Right ventricle myocardium superior (tissue), 1 donor: ENCODE results near the gene KRT14. TPM values are rescaled to one million over a fixed set of nuclear protein-coding genes. Genes with fewer than 3 reads are reported as not detected.
"Not testable (repeated sequence)": the region's sequence is repeated elsewhere in the genome, so short reads cannot be mapped to it uniquely, and the experiment has no call there.

Experiments
- ATAC-seq: fragments of 200-7000 bp; cut with Tn5 transposase; one replicate; pipeline ENCODE4 v1.9.1; 2020; ENCODE audit warnings: mild to moderate bottlenecking; ENCODE audit not compliant: poor library complexity
- DNase-seq: peaks from one replicate; pipeline ENCODE4 v3.0.0-alpha.2; 2020
- intact Hi-C: fragments of 100-400 bp; cut with DNase I; formaldehyde crosslinking; loops from one replicate; pipeline ENCODE4 v1.11.2; 2022
- total RNA-seq: library from RNA; stranded (reverse); fragmentation: NEBNext Ultra II Directional; extraction: Animal tissue kit (Norgen Biotek cat#: 25700); gene quantifications from one replicate; pipeline ENCODE4 v1.2.1, GENCODE V29; 2021
- donor health status: DM: no; HTN: yes; CAD: no; lungs with severe emphysema.

KRT14 gene
- total RNA-seq, 1 donor from 2014 or later, result not detected

GRCh38 chr17:41624208-41625101 is 37.8 kb upstream of the KRT14 start, which contains the start of gene KRT17:
Gene KRT17 (minus strand): TSS chr17:41624575. CDS start chr17:41624509, 66 bp downstream.
- ATAC-seq (no peak), DNase-seq (no peak)
- intact Hi-C loops, result no loop called here

GRCh38 chr17:41623184-41623861 is 36.6 kb upstream of the KRT14 start:
- intact Hi-C loops, ATAC-seq, DNase-seq: not testable (repeated sequence)

DNA sequence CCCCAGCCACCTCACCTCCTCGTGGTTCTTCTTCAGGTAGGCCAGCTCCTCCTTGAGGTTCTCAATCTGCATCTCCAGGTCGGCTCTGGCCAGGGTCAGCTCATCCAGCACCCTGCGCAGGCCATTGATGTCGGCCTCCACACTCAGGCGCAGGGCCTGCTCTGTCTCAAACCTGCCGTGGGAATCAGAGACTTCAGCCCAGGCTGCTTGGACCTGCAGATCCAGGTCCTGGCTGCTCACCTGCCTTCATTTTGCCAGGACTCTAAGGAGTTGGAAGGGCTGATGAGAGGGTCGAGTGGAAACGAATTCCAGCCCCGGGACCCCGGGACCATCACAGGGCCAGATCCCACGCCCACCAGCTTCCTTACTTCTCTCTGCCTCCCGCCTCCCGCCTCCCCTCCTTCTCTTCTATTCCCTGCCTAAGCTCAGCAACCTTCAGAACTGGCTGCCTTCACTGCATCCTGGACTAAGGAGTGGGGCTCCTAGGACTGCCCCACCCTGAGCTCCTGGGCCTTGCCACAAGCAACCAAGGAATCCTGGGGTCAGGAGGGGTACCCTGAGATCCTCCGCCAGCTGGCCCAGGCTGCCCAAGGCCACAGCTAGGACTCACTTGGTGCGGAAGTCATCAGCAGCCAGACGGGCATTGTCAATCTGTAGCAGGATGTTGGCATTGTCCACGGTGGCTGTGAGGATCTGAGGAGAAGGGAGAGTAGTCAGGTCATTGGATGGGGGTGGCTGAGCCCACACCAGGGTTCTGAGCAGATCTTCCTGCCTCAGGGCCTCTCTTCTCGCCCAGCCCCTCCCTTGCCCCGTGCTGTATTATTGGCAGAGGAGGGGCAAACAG is 35.9 kb upstream of the KRT14 start:
- ATAC-seq, intact Hi-C loops, DNase-seq: not testable (repeated sequence)

DNA sequence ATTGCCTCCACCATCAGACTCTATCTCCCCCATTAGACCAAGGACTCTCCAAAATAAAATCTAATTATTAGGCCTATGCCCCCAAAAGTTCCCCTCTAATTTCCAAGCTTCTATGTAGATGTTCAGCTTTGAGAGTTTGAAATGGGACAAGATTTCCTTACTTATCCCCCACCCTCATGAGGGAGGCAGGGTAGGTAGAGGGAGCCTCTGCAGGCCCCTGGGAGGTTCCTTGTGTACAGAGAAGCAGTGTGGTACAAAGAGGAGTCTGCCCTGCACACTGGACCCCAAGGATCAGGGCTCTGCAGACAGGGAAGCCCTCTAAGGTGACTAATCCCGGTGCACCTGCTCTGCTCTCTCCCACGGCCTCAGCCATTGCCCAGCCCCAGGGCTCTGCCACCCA is 35.2 kb upstream of the KRT14 start:
- DNase-seq, result no peak
- intact Hi-C loops, result no loop called here
- ATAC-seq, result no peak

- DNase-seq, intact Hi-C loops, ATAC-seq: not testable (repeated sequence)
Observed at GRCh38 chr17:41621435-41621817, 34.7 kb upstream of the KRT14 start.

- DNase-seq, result no peak
- no peak for ATAC-seq
- intact Hi-C loops, result no loop called here
Observed at GRCh38 chr17:41620583-41621434, 34.1 kb upstream of the KRT14 start.

DNA sequence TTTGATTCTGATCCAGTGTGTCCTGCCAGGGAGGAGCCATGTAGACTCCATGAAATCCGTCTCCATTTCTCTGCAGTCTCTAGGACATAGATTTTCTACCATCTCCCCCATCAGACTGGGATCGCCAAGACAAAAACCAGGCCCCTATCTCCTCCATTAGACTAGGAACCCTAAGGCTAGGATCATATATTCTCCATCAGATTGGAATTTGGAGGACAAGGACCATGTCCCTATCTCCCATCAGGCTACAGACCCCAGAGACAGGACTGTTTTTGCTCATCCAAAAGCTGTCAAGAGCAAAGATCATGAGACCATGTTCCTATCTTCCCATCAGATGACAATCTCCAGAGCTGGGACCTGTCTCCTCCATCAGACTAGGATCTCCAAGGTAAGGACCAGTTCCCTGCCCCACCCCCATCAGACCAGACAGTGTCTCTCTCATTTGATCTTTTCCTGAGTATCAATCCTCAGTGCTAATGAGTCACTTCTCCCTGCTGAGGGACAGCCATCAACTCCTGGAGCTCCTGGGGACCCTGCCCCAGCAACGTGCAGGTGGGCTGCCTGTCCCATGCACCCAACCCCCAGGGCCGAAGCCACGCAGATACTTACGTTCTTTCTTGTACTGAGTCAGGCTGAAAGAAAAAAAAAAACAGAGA is 33.4 kb upstream of the KRT14 start:
- not testable (repeated sequence) for DNase-seq, ATAC-seq

DNA sequence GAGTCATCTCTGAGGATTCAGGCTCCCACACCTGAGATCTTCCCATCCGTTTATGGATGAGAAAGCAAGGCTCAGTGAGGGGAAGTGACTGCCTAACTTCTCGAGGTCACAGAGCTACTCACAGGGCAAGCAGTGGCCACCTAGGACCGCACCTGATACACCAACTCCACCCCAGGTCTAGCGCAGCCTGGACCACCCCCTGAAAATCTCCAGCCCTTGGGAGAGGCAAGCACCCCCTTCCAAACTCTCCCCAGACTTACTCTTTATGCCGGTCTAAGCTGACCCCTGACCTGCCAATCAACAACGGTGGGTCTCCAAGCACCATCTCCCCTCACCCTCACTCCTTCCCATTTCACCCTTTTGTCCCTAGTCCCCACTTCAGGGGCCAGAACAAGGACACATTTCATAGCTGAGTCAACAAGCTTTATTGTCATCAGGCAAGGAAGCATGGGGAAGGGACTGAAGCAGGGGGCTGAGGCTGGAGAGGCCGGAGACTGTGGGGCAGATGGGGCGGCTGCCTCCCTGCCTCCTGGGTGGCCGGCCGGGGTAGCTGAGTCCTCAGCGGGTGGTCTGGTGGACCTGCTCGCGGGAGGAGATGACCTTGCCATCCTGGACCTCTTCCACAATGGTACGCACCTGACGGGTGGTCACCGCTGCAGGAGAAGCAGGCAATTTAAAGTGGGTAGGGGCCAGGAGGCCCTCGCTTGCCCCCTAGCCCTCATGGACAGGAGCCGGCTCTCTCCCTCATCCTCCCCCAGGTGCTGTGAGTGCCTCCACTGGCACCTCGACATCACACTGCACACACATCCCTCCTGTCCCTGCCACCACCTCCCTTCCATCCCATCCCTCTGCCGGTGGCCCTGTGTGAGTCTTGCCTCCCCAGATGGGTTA is 32.6 kb upstream of the KRT14 start:
- intact Hi-C loops, result no loop called here
- DNase-seq, result no peak
- no peak for ATAC-seq

More for the DNA sequence above, 33.4 kb upstream of the KRT14 start:
- intact Hi-C loops, result not testable (repeated sequence)

- ATAC-seq, result no peak
- intact Hi-C loops, result no loop called here
- DNase-seq, result no peak
Observed at GRCh38 chr17:41618341-41619035, 31.8 kb upstream of the KRT14 start.

- intact Hi-C loops, result no loop called here
- ATAC-seq (no peak), DNase-seq (no peak)
Observed at GRCh38 chr17:41617698-41618097, 31.0 kb upstream of the KRT14 start.

GRCh38 chr17:41617136-41617535 is 30.4 kb upstream of the KRT14 start:
- no peak for ATAC-seq
- DNase-seq, result no peak
- intact Hi-C loops, result no loop called here

DNA sequence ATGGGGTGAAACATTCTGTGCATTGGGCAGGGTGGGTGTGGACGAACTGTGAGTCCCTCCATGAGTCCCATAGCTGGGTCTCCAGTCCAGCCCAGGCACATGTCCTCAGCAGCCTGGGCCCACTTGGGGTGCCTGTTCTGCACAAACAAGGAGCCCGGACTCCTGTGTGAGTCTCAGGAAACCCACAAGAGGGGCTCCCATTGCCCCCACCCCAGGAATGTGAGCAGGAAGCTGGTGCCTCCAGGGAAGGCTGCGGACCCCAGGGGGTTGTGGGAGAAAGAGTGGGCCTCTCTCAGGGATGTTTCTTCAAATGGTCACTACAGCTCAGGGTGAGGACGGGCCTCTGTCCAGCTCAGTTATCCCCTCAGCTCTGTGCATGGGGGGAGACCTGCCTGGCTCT is 29.8 kb upstream of the KRT14 start:
- ATAC-seq, DNase-seq, intact Hi-C loops: not testable (repeated sequence)

- intact Hi-C loops, result no loop called here
- DNase-seq (no peak), ATAC-seq (no peak)
Observed at GRCh38 chr17:41615454-41615853, 28.8 kb upstream of the KRT14 start.

DNA sequence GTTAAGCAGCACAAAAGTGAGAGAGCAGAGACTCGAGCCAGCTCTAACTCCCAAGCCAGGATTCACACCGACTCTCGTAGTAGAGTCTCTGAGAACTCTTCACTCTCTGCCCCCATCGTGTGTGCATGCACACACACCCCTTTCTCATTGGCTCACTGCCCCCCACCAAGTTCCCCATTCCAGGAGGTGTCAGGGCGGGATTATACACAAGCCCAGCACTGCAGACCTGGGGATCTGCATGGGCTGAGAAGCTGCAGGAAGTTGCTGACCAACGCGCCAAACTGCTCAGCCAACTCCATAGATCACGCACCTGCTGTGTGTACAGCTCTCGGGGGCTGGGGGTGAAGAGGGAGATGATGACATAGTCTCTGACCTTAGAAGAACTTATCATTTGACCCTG is 28.1 kb upstream of the KRT14 start:
- ATAC-seq, DNase-seq, intact Hi-C loops: not testable (repeated sequence)

DNA sequence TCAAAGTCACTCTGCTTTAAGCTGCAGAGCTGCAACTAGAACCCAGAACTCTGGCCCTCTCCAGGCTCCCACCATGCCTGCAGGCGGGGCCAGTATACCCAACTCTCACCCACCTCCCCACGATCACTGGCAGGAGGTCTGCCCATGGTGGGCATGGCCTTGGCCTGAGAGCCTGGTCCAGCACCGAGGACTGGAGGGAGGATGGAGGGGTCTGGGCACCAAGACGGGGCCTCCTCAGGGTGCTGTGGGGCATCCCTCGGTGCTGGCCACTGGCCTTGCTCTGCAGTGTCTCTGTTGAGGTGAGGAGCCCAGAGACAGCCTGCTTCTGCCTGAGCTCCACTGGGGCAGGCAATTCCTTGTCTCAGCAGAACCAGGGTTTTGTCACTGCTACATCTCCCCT is 27.4 kb upstream of the KRT14 start:
- ATAC-seq, result no peak
- intact Hi-C loops, result no loop called here
- DNase-seq, result no peak
